A549 (cell line): ENCODE results near the gene PIH1D1.

Experiments used
- CEBPB ChIP-seq, 2 experiments: fragments of >200 bp in 1 of 2; sonication (Bioruptor Twin) in 1 of 2; formaldehyde crosslinking in 1 of 2; IDR thresholded peaks; 2 replicates each; pipeline ENCODE4 v1.6.1; 2012 to 2016
- CHD2 ChIP-seq: fragments of 150-350 bp; IDR thresholded peaks from 2 replicates; pipeline ENCODE4 v1.6.1; 2014; ENCODE audit warnings: low read length; ENCODE audit not compliant: partially characterized antibody
- CHD4 ChIP-seq: fragments of 200-600 bp; sonication (generic); IDR thresholded peaks from 2 replicates; pipeline ENCODE4 v1.6.1; 2016; ENCODE audit warnings: antibody characterized with exemption, mild to moderate bottlenecking, borderline replicate concordance
- JUNB ChIP-seq: fragments of >200 bp; sonication (Bioruptor Twin); formaldehyde crosslinking; IDR thresholded peaks from 2 replicates; pipeline ENCODE4 v1.6.1; 2016
- NPAS2 ChIP-seq: fragments of 250-450 bp; sonication (Bioruptor Pico); IDR thresholded peaks from 2 replicates; pipeline ENCODE4 v1.8.0; 2022; ENCODE audit warnings: mild to moderate bottlenecking, moderate library complexity, borderline replicate concordance
- POLR2A ChIP-seq: IDR thresholded peaks from 2 replicates; pipeline ENCODE4 v1.6.1; 2012; ENCODE audit warnings: mild to moderate bottlenecking, low read length
- POLR2AphosphoS2 ChIP-seq: conservative IDR thresholded peaks from 2 replicates; pipeline ENCODE4 v1.6.1; 2012; ENCODE audit warnings: low read length, improper control_type of control experiment, inconsistent platforms
- RCOR1 ChIP-seq: fragments of 150-350 bp; IDR thresholded peaks from 2 replicates; pipeline ENCODE4 v1.6.1; 2014; ENCODE audit warnings: antibody characterized with exemption, low read length, low read depth
- SREBF2 ChIP-seq: fragments of 450-650 bp; IDR thresholded peaks from 2 replicates; pipeline ENCODE4 v1.6.1; 2014; ENCODE audit warnings: mild to moderate bottlenecking, moderate library complexity
- ZNF302 ChIP-seq: fragments of 250-450 bp; sonication (Bioruptor Pico); IDR thresholded peaks from 2 replicates; pipeline ENCODE4 v1.9.0; 2021; ENCODE audit warnings: inconsistent platforms, mild to moderate bottlenecking, moderate library complexity
- TF ChIP-seq, protein P1 (sequence below): fragments of >200 bp; sonication (Bioruptor Twin); formaldehyde crosslinking; IDR thresholded peaks from 3 replicates; pipeline ENCODE4 v1.5.1; 2016
- TF ChIP-seq, protein P2 (sequence below): fragments of 450-650 bp; IDR thresholded peaks from 2 replicates; pipeline ENCODE4 v1.6.1; 2014; ENCODE audit warnings: antibody characterized with exemption
- TF ChIP-seq, protein P3 (sequence below): fragments of 200-600 bp; sonication (generic); IDR thresholded peaks from 2 replicates; pipeline ENCODE4 v1.6.1; 2016; ENCODE audit warnings: antibody characterized with exemption, mild to moderate bottlenecking, moderate library complexity

DNA sequence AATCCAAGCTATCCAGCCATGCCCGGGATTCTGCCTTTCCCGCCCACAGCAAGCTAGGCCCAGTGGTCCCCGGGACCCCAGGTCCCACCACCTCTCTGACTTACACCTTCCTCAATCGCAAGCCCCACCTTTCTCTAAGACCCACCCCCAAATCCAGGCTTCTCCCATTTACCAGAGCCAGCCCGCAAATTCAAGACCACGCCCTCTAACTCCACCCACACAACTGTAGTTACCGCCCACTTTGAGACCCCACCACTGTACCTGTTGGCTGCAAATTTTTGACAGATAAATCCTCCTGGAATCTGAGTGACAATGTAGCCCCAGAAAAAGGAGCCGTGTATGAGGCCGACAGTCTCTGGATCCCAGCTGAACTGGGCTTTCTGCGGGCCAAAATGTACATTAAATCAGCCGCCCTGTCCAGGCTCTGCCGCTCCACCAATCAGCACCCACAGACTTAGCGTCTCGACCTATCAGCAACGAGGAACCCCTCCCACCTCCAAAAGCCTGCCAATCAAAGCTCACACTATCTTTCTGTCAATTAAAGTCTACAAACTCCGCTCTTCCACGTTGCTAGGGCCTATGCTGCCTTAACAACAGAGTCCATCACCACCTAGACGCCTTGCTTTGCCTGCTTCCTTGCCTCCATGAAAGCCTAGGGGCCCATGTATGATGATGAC, 16.6 kb downstream of the PIH1D1 start:
- TF ChIP-seq, protein P1, sequence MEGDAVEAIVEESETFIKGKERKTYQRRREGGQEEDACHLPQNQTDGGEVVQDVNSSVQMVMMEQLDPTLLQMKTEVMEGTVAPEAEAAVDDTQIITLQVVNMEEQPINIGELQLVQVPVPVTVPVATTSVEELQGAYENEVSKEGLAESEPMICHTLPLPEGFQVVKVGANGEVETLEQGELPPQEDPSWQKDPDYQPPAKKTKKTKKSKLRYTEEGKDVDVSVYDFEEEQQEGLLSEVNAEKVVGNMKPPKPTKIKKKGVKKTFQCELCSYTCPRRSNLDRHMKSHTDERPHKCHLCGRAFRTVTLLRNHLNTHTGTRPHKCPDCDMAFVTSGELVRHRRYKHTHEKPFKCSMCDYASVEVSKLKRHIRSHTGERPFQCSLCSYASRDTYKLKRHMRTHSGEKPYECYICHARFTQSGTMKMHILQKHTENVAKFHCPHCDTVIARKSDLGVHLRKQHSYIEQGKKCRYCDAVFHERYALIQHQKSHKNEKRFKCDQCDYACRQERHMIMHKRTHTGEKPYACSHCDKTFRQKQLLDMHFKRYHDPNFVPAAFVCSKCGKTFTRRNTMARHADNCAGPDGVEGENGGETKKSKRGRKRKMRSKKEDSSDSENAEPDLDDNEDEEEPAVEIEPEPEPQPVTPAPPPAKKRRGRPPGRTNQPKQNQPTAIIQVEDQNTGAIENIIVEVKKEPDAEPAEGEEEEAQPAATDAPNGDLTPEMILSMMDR = no peak
- TF ChIP-seq POLR2A (no peak), CEBPB (IDR thresholded peaks at IDR 0.05) (no peak), RCOR1 (no peak), CHD2 (no peak), CHD4 (no peak), NPAS2 (CRISPR knock-in tag) (no peak), ZNF302 (CRISPR knock-in tag) (no peak), JUNB (no peak), SREBF2 (no peak), POLR2AphosphoS2 (no peak)
- TF ChIP-seq, protein P2, sequence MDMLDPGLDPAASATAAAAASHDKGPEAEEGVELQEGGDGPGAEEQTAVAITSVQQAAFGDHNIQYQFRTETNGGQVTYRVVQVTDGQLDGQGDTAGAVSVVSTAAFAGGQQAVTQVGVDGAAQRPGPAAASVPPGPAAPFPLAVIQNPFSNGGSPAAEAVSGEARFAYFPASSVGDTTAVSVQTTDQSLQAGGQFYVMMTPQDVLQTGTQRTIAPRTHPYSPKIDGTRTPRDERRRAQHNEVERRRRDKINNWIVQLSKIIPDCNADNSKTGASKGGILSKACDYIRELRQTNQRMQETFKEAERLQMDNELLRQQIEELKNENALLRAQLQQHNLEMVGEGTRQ = no peak
- TF ChIP-seq, protein P3, sequence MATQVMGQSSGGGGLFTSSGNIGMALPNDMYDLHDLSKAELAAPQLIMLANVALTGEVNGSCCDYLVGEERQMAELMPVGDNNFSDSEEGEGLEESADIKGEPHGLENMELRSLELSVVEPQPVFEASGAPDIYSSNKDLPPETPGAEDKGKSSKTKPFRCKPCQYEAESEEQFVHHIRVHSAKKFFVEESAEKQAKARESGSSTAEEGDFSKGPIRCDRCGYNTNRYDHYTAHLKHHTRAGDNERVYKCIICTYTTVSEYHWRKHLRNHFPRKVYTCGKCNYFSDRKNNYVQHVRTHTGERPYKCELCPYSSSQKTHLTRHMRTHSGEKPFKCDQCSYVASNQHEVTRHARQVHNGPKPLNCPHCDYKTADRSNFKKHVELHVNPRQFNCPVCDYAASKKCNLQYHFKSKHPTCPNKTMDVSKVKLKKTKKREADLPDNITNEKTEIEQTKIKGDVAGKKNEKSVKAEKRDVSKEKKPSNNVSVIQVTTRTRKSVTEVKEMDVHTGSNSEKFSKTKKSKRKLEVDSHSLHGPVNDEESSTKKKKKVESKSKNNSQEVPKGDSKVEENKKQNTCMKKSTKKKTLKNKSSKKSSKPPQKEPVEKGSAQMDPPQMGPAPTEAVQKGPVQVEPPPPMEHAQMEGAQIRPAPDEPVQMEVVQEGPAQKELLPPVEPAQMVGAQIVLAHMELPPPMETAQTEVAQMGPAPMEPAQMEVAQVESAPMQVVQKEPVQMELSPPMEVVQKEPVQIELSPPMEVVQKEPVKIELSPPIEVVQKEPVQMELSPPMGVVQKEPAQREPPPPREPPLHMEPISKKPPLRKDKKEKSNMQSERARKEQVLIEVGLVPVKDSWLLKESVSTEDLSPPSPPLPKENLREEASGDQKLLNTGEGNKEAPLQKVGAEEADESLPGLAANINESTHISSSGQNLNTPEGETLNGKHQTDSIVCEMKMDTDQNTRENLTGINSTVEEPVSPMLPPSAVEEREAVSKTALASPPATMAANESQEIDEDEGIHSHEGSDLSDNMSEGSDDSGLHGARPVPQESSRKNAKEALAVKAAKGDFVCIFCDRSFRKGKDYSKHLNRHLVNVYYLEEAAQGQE = no peak
